ENCODE measurements around the gene PARD3.
"Not testable (repeated sequence)": the region's sequence is repeated elsewhere in the genome, so short reads cannot be mapped to it uniquely, and the experiment has no call there.

The PARD3 gene

GRCh38 chr10:34815185-34816084, at the start of gene PARD3:
Gene PARD3 (minus strand): TSS chr10:34815296. CDS start chr10:34814995, 301 bp downstream.
- no peak for TF ChIP-seq ZNF274 (IDR thresholded peaks at IDR 0.05; ENCODE audit: low read depth, low read length)
- peak within 1 kb of the TSS; percentile 90 for H3K4me3 ChIP-seq (ENCODE audit: low read length)

DNA sequence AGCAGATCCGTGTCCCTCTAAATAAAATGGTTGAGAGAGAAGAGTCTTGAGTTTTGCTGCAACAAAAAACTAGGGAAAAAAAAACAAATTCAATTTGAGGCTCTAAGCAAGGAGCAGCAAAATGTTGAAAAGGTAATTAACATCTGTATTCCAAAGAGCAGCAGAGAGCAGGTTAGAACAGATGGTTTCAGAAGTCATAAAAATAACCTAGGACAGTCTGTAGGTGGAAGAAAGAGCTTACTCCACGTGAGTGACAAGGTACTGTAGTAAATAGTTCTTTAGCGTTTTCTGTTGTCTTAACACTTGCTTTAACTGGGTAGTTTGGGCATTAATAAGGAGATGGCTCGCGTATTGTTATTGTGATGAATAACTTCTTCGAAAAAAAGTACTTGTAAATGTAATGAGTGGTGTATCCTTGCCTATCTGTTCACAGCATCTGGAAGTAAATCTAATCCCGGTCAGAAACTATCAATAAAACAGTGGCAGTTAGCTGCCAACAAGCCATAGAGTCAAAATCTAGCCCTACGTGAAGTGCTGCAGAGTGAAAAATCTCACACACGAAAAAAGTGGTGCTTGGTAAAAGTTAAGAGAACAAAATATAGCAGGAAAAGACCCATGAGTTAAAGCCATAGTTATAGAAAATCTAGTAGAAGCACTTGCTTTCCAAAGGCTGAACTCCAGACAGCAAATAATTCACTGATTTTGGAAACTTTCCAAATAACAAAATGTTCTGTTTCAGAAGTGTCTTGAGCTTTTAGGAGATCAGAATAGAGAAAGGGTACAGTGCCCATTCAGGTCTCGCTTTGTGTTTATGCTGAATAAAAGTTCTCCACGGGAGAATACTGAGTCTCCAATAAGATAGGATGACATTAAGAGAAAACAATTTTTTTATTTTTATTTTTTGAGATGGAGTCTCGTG, 49.3 kb upstream of the PARD3 start:
- no peak for TF ChIP-seq ZNF274 (IDR thresholded peaks at IDR 0.05; ENCODE audit: low read depth, low read length)
- H3K4me3 ChIP-seq (ENCODE audit: low read length), result no peak overlapping the region

- TF ChIP-seq ZNF274 (IDR thresholded peaks at IDR 0.05; ENCODE audit: low read depth, low read length), result no peak
- H3K4me3 ChIP-seq (ENCODE audit: low read length), result no peak overlapping the region
These were observed 47.8 kb upstream of the PARD3 start for GRCh38 chr10:34862892-34863291.

GRCh38 chr10:34861293-34862021, 46.4 kb upstream of the PARD3 start:
- TF ChIP-seq ZNF274 (IDR thresholded peaks at IDR 0.05; ENCODE audit: low read depth, low read length), result no peak
- no peak overlapping the region for H3K4me3 ChIP-seq (ENCODE audit: low read length)

GRCh38 chr10:34859170-34859569, 44.1 kb upstream of the PARD3 start:
- no peak for TF ChIP-seq ZNF274 (IDR thresholded peaks at IDR 0.05; ENCODE audit: low read depth, low read length)
- no peak overlapping the region for H3K4me3 ChIP-seq (ENCODE audit: low read length)

GRCh38 chr10:34858003-34858402, 42.9 kb upstream of the PARD3 start:
- no peak for TF ChIP-seq ZNF274 (IDR thresholded peaks at IDR 0.05; ENCODE audit: low read depth, low read length)
- no peak overlapping the region for H3K4me3 ChIP-seq (ENCODE audit: low read length)

DNA sequence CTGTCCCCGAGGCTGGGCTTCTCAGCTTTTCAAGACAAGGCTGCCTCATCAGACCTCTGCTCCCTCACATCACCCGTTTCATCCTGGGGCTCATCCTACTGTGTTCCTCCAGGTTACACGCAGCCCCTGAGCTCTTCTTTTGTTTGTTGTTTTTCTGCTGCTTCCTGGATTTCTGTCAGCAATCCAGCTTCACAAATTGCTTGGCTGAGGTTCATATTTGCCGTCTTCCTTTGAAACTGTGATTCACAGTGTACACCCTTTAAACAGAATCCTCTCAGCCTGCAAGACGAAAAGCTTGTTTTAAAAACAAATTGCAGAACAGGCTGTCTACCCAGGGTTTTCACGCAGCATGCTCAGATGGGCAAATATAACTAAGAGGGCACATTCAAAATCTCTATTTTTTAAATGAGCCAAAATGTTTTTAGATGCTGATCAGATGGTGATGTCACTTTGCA, 39.1 kb upstream of the PARD3 start:
- H3K4me3 ChIP-seq (ENCODE audit: low read length), result no peak overlapping the region
- TF ChIP-seq ZNF274 (IDR thresholded peaks at IDR 0.05; ENCODE audit: low read depth, low read length), result no peak

GRCh38 chr10:34853357-34853756, 38.3 kb upstream of the PARD3 start:
- H3K4me3 ChIP-seq (ENCODE audit: low read length), result no peak overlapping the region
- TF ChIP-seq ZNF274 (IDR thresholded peaks at IDR 0.05; ENCODE audit: low read depth, low read length), result no peak

- H3K4me3 ChIP-seq (ENCODE audit: low read length), result no peak overlapping the region
- no peak for TF ChIP-seq ZNF274 (IDR thresholded peaks at IDR 0.05; ENCODE audit: low read depth, low read length)
These were observed 35.5 kb upstream of the PARD3 start for GRCh38 chr10:34850558-34850957.

DNA sequence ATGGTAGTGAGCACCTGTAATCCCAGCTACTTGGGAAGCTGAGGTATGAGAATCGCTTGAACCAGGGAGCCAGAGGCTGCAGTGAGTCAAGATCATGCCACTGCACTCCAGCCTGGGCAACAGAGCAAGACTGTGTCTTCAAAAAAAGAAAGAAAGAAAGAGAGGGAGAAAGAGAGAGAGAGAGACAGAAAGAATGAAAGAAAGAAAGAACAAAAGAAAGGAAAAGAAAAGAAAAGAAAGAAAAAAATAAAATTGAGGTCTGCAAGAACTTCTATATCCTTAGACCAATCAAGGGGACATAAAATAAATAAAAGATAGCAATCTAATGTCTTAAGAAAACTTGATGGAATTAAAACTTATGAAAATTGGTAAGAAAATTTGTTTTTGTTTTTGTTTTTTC, 34.9 kb upstream of the PARD3 start:
- no peak for TF ChIP-seq ZNF274 (IDR thresholded peaks at IDR 0.05; ENCODE audit: low read depth, low read length)
- no peak overlapping the region for H3K4me3 ChIP-seq (ENCODE audit: low read length)

- no peak for TF ChIP-seq ZNF274 (IDR thresholded peaks at IDR 0.05; ENCODE audit: low read depth, low read length)
- no peak overlapping the region for H3K4me3 ChIP-seq (ENCODE audit: low read length)
These were observed 30.0 kb upstream of the PARD3 start for GRCh38 chr10:34845070-34845469.

DNA sequence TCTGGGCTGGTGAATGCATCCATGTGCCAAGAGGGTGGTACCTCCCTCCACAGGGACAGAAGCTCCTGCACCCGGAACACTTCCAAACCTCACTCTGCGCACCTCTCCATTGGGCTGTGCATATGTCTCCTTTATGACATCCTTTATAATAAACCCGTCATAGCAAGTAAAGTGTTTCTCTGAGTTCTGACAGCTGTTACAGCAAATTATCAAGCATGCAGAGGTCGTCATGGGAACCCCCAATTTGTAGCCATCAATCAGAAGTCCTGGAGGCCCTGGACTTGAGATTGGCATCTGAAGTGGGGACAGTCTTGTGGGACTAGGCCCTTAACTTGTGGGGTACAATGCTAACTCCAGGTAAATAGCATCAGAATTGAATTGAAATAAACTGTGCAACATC, 29.4 kb upstream of the PARD3 start:
- TF ChIP-seq ZNF274 (IDR thresholded peaks at IDR 0.05; ENCODE audit: low read depth, low read length), result no peak
- no peak overlapping the region for H3K4me3 ChIP-seq (ENCODE audit: low read length)

DNA sequence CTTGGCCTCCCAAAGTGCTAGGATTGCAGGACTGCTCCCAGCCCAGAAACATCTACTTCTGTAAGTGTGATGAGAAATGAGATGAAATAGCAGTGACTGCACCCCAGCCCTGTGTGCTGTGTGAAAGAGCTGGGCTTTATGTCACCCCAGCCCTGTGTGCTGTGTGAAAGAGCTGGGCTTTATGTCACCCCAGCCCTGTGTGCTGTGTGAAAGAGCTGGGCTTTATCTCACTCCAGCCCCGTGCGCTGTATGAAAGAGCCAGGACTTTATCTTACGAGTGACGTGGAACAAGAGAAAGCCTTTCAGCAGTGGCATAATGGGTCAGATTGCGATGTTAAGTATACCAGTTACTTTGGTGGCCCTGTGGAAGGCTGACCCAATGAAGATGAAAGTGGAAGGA, 28.4 kb upstream of the PARD3 start:
- not testable (repeated sequence) for H3K4me3 ChIP-seq (ENCODE audit: low read length)

- H3K4me3 ChIP-seq (ENCODE audit: low read length), result no peak overlapping the region
- TF ChIP-seq ZNF274 (IDR thresholded peaks at IDR 0.05; ENCODE audit: low read depth, low read length), result no peak
These were observed 23.3 kb upstream of the PARD3 start for GRCh38 chr10:34838366-34838900.

Measured in GM08714 (cell line).